GM06990 (cell line): ENCODE data around the gene MSI2.

Source experiments
- DNase-seq: peaks from one replicate; pipeline ENCODE4 v3.0.0-alpha.2; 2011; ENCODE audit not compliant: insufficient read length; ENCODE audit errors: extremely low read depth
- H3K27me3 ChIP-seq: replicated peaks from 2 replicates; pipeline ENCODE4 v1.6.0; 2011; ENCODE audit warnings: low read length; ENCODE audit not compliant: control insufficient read depth, insufficient read depth
- H3K36me3 ChIP-seq: 2 replicates; pipeline ENCODE4 v1.5.1; 2011; ENCODE audit warnings: low read length; ENCODE audit not compliant: control insufficient read depth, insufficient read depth
- H3K4me3 ChIP-seq: replicated peaks from 2 replicates; pipeline ENCODE4 v1.5.1; 2011; ENCODE audit warnings: low read depth, mild to moderate bottlenecking, control low read depth, low read length
- CTCF ChIP-seq: IDR thresholded peaks from 2 replicates; pipeline ENCODE4 v1.5.1; 2011; ENCODE audit warnings: low read length, control low read depth, mild to moderate bottlenecking, inconsistent platforms; ENCODE audit not compliant: insufficient read depth, poor library complexity, severe bottlenecking

The MSI2 gene

GRCh38 chr17:57556977-57557376 is 300.7 kb downstream of the MSI2 start:
- no peak overlapping the region for H3K4me3 ChIP-seq
- TF ChIP-seq CTCF: no peak
- no peak for DNase-seq
- H3K36me3 ChIP-seq: peaks cover 4% of the 10 kb centered on the region
- no peaks in the 10 kb centered on the region for H3K27me3 ChIP-seq

- Histone ChIP-seq H3K36me3 (peaks cover 4% of the 10 kb centered on the region), H3K27me3 (no peaks in the 10 kb centered on the region), H3K4me3 (no peak overlapping the region)
- TF ChIP-seq CTCF: no peak
- DNase-seq: no peak
Measured at GRCh38 chr17:57557416-57557815, 301.1 kb downstream of the MSI2 start.

GRCh38 chr17:57557834-57558681 is 301.7 kb downstream of the MSI2 start:
- Histone ChIP-seq H3K4me3 (no peak overlapping the region), H3K36me3 (peaks cover 4% of the 10 kb centered on the region), H3K27me3 (no peaks in the 10 kb centered on the region)
- no peak for DNase-seq
- TF ChIP-seq CTCF: no peak

DNA sequence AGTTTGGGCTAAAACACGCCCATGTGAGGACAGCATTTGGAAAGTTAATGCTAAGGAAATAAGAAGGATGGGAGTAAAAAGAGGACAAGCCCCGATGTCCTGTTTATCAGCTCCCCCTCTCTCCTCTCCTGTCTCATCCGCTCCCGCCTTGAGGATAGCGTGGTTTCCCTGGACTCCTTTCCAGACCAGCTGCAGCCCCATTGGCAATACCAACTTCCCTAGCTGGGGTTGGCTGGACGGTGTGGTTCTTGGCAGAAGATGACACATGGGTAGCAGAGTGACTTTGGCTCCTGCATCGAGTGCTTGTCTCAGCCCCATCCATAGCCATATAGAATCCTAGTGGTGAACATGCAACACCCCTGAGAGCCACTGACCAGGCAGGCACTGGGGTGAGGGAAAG is 302.9 kb downstream of the MSI2 start:
- Histone ChIP-seq H3K36me3 (peaks cover 4% of the 10 kb centered on the region), H3K4me3 (no peak overlapping the region), H3K27me3 (no peaks in the 10 kb centered on the region)
- DNase-seq: no peak
- no peak for TF ChIP-seq CTCF

DNA sequence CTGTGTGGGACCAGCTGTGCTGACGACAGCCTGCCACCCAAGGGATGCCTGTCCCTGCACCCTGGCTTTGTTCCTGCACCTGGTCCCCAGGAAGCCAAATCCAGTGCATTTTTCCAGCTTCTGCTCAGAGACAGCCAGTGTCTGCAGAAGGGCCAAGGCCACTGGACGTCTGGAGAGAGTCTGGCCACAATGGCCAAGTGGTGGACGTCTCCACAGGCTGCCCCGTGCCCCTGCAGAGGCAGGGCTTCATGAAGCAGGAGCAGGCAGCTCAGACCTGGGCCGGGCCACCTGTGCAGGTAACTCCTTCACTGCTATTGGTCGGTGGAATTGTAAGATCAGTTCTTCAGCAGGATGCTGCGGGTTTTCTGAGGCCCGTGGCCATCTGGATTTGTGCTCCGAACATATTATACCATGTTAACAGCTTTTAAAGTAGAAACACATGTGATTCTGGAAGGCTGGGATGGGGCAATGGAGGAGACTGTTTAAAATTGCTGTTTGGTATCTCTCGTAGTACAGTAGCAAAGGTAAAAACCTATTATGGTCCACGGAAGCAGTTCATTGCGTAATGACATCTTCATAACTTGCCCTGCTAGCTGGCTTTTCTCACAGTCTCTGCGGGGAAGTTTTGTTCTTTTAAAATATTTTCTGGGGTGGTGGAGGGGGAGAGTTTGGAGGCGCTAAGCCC is 303.5 kb downstream of the MSI2 start:
- H3K36me3 ChIP-seq: peaks cover 4% of the 10 kb centered on the region
- no peaks in the 10 kb centered on the region for H3K27me3 ChIP-seq
- no peak for TF ChIP-seq CTCF
- no peak for DNase-seq
- no peak overlapping the region for H3K4me3 ChIP-seq
